ENCODE measurements around the gene ART3.

The ART3 gene

GRCh38 chr4:76090241-76090691, 15.8 kb downstream of the ART3 start:
- TF ChIP-seq ZNF274 (IDR thresholded peaks at IDR 0.05; ENCODE audit: low read depth, low read length): no peak
- no peak overlapping the region for H3K4me3 ChIP-seq (ENCODE audit: low read length)

DNA sequence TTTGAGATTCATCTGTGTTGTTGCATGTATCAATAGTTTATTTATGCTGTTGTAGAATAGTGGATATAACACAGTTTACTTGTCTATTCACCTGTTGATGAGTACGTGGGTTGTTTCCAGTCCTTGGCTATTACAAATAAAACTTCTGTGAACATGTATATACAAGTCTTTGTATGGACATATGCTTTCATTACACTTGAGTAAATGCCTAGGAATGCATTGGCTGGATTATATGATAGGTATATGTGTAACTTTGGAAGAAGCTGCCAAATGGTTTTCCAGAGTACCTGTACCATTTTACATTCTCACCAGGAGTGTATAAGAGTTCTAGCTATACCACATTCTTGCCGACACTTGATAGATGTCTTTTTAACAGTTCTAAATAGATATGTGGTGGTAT, 16.5 kb downstream of the ART3 start:
- no peak for TF ChIP-seq ZNF274 (IDR thresholded peaks at IDR 0.05; ENCODE audit: low read depth, low read length)
- H3K4me3 ChIP-seq (ENCODE audit: low read length): no peak overlapping the region

- TF ChIP-seq ZNF274 (IDR thresholded peaks at IDR 0.05; ENCODE audit: low read depth, low read length): no peak
- H3K4me3 ChIP-seq (ENCODE audit: low read length): no peak overlapping the region
These were observed 21.1 kb downstream of the ART3 start for GRCh38 chr4:76095568-76095967.

DNA sequence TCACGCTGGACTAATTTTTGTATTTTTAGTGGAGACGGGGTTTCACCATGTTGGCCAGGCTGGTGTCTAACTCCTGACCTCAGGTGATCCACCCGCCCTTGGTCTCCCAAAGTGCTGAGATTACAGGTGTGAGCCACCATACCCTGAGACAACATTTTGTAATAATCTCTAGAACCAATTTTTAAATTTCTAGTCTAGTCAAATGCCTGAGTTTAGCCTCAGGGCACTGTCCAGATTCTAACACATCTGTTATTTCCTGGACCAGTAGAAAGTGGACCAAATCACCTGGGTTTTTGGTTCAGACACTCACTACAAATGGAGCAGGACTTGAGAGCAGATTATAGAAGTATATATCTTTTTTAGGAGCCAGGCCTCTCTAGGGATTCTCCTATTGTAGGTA, 21.6 kb downstream of the ART3 start:
- no peak for TF ChIP-seq ZNF274 (IDR thresholded peaks at IDR 0.05; ENCODE audit: low read depth, low read length)
- H3K4me3 ChIP-seq (ENCODE audit: low read length): no peak overlapping the region

DNA sequence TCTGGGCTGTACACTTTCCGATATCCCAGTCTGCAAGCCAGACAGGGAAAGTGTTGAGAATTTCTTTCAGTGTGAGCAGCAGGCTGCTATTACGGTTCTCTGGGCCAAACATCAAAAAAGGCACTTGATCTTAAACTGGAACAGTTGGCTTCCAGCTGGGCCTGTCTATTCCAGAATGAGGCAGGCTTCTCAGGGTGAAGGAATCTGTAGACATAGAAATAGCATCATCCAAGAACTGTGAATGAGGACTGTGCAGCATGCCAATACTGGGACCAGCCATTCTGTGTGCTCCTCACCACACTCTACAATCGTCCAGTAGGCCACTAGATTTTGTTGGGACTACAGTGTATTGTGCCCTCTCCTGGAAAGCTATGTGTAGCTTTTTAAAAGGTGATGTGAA, 31.1 kb downstream of the ART3 start:
- no peak for TF ChIP-seq ZNF274 (IDR thresholded peaks at IDR 0.05; ENCODE audit: low read depth, low read length)
- H3K4me3 ChIP-seq (ENCODE audit: low read length): no peak overlapping the region

- TF ChIP-seq ZNF274 (IDR thresholded peaks at IDR 0.05; ENCODE audit: low read depth, low read length): no peak
These were observed 31.9 kb downstream of the ART3 start for GRCh38 chr4:76106442-76106841.

DNA sequence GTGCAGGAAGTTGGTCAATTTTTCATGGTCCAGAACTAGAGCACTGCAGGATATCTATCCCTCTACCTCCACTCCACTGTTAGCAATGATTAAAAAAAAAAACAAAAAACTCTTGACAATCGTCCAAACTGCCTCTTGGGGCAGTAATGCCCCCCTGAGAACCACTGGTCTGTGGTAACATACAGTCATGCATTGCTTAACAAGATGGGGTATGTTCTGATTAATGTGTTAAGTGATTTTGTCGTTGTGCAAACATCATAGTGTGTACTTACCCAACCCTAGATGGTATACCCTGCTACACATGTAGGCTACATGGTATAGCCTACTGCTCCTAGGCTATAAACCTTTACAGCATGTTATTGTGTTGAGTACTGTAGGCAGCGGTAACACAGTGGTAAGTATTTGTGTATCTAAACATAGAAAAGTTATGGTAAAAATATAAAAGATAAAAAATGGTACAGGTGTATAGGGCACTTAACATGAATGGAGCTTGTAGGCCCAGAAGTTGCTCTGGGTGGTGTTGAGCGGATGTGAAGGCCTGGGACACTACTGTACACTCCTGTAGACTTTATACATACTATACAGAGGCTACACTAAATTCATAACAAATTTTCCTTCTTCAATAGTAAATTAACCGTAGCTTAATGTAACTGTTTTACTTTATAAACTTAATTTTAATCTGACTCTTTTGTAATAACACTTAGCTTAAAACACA, 34.1 kb downstream of the ART3 start:
- TF ChIP-seq ZNF274 (IDR thresholded peaks at IDR 0.05; ENCODE audit: low read depth, low read length): no peak
- no peak overlapping the region for H3K4me3 ChIP-seq (ENCODE audit: low read length)

More at GRCh38 chr4:76106442-76106841, 31.9 kb downstream of the ART3 start:
- no peak overlapping the region for H3K4me3 ChIP-seq (ENCODE audit: low read length)

- H3K4me3 ChIP-seq (ENCODE audit: low read length): no peak overlapping the region
- no peak for TF ChIP-seq ZNF274 (IDR thresholded peaks at IDR 0.05; ENCODE audit: low read depth, low read length)
These were observed 42.3 kb downstream of the ART3 start for GRCh38 chr4:76116821-76117220.

DNA sequence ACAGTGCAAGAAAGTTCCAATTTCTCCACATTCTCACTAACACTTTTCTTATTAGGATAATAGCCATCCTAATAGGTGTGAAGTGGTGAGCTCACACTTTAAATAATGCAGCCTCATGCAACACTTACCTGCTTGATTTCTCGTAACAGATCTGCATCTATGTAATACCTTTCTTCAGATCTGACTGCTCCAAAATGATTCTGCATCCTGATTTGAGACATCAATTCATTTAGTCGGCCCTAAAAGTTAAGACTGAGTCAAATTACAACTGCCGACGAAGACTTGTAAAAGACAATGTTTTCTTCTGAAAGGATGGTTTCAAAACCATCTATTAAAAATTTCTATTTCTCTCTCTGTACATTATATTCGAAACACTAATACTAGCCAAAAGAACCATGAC, 43.0 kb downstream of the ART3 start:
- no peak overlapping the region for H3K4me3 ChIP-seq (ENCODE audit: low read length)
- no peak for TF ChIP-seq ZNF274 (IDR thresholded peaks at IDR 0.05; ENCODE audit: low read depth, low read length)

DNA sequence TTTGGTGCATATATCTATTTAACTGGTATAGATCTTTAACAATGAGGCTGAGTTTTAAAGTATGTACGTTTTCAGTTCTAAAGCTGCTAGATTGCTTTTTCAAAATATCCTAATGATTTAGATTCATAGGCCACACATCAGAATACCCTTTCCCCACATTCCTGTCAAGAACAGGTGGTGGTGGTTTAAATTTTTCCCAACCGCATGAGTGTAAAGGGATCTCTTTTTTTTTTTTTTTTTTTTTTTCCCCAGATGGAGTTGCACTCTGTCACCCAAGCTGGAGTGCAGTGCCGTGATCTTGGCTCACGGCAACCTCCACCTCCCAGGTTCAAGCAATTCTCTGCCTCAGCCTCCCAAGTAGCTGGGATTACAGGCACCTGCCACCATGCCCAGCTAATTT, 45.7 kb downstream of the ART3 start:
- TF ChIP-seq ZNF274 (IDR thresholded peaks at IDR 0.05; ENCODE audit: low read depth, low read length): no peak
- no peak overlapping the region for H3K4me3 ChIP-seq (ENCODE audit: low read length)

DNA sequence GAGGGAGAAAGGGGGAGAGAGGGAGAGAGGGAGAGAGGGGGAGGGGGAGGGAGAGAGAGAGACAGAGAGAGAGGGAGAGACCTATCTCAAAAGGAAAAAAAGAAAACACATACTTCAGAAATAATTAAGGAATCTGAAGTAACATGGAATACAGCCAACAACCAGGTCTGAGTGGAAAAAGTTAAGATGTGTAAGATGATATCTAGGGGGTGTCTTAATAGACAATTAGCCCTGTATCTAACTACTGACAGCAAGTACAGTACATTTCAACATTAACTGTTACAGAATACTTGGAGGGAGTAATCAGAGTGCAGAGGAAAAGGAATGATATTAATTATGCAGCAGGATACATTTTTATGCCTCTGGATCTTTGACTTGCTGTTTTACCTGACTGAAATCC, 51.3 kb downstream of the ART3 start:
- no peak for TF ChIP-seq ZNF274 (IDR thresholded peaks at IDR 0.05; ENCODE audit: low read depth, low read length)
- H3K4me3 ChIP-seq (ENCODE audit: low read length): no peak overlapping the region

- no peak for TF ChIP-seq ZNF274 (IDR thresholded peaks at IDR 0.05; ENCODE audit: low read depth, low read length)
- H3K4me3 ChIP-seq (ENCODE audit: low read length): no peak overlapping the region
These were observed 53.2 kb downstream of the ART3 start for GRCh38 chr4:76127754-76128153.

- no peak for TF ChIP-seq ZNF274 (IDR thresholded peaks at IDR 0.05; ENCODE audit: low read depth, low read length)
- H3K4me3 ChIP-seq (ENCODE audit: low read length): no peak overlapping the region
These were observed 66.7 kb downstream of the ART3 start for GRCh38 chr4:76141241-76141640.

DNA sequence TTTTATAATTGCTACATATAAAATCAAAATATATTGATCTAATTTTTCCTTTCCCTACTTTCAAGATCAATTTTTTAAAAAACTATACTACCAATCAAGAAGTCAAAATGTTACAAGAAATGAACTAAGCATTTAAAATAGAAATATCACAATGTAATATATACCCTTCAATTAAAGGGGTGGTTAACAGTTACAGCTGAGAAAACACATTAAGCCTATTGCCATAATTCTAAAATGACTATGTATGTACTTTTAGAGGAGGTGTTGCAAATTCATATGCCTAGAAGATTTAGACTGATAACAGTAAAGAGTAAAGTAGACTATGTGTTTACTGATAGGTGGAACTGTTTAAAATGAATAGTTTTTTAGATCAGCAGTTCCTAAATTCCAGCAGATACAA, 70.0 kb downstream of the ART3 start:
- no peak for TF ChIP-seq ZNF274 (IDR thresholded peaks at IDR 0.05; ENCODE audit: low read depth, low read length)
- no peak overlapping the region for H3K4me3 ChIP-seq (ENCODE audit: low read length)

DNA sequence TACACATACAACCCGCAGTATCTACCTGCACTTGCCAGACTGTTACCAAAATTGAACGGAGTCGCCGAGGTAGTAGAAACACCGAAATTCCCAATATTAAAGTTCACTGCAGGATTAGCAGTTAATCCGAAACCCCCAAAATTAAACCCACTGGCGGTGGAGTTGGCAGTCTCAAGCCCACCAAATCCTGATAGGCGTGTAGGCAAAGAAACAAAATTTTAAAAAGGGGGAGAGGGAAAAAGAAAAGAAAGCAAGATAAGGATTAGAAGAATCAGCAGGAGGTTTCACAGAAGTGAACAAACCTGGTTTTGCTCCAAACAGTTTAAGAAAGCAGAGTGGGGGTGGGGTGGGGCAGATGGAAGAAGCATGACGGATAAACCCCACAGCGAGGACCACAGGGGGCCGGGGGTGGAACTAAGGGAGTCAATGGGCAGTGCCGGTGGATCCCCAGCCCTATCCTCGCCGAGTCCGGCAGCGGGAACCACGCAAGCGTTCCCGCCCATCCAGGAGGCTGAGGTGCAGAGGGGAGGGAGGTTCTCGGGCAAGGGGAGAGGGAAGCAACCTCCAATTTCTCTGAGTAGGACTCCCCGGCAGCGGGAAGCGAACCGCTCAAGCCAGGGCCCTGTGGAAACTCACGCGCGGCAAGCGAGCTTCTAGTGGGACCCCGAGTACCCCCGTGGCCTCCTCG, 73.1 kb downstream of the ART3 start:
- H3K4me3 ChIP-seq (ENCODE audit: low read length): peak overlapping the region; percentile 84
- TF ChIP-seq ZNF274 (IDR thresholded peaks at IDR 0.05; ENCODE audit: low read depth, low read length): no peak
